HepG2 (cell line): ENCODE measurements around the gene CFL1.

Source experiments
- BRD4 ChIP-seq: sonication (generic); formaldehyde crosslinking; IDR thresholded peaks from 2 replicates; pipeline ENCODE4 v1.4.0; 2020; ENCODE audit warnings: missing genetic modification reagents
- CTCF ChIP-seq: sonication (generic); formaldehyde crosslinking; IDR thresholded peaks from 2 replicates; pipeline ENCODE4 v1.5.0; 2020; ENCODE audit warnings: mild to moderate bottlenecking, missing genetic modification reagents, moderate library complexity
- ISX ChIP-seq: sonication (generic); formaldehyde crosslinking; conservative IDR thresholded peaks from 2 replicates; pipeline ENCODE4 v1.5.0; 2020; ENCODE audit warnings: missing genetic modification reagents
- NFKBIZ ChIP-seq: IDR thresholded peaks from 2 replicates; pipeline ENCODE4 v1.6.1; 2018; ENCODE audit warnings: missing genetic modification reagents, missing compliant biosample characterization
- PRPF4 ChIP-seq: fragments of 200-400 bp; formaldehyde crosslinking; IDR thresholded peaks from 2 replicates; pipeline ENCODE4 v1.6.1; 2016; ENCODE audit warnings: low read length, low read depth; ENCODE audit not compliant: poor library complexity, severe bottlenecking
- RAD21 ChIP-seq: fragments of 450-650 bp; formaldehyde crosslinking; IDR thresholded peaks from 2 replicates; pipeline ENCODE4 v1.5.0; 2020; ENCODE audit warnings: mild to moderate bottlenecking
- RBM22 ChIP-seq: fragments of 200-400 bp; formaldehyde crosslinking; optimal IDR thresholded peaks from 2 replicates; pipeline ENCODE3; 2017; ENCODE audit warnings: mild to moderate bottlenecking, low read length, moderate library complexity
- TCF12 ChIP-seq, 2 experiments: fragments of 450-650 bp in 1 of 2; sonication (generic) in 1 of 2; formaldehyde crosslinking in 1 of 2; IDR thresholded peaks; 2 replicates each; pipeline versions ENCODE4 v1.6.1 to v1.8.0; 2017 to 2022; ENCODE audit warnings: antibody characterized with exemption in 1 of 2, mild to moderate bottlenecking in 1 of 2, missing genetic modification reagents in 1 of 2, moderate library complexity in 1 of 2
- YY1 ChIP-seq: IDR thresholded peaks from 2 replicates; pipeline ENCODE4 v1.6.1; 2011; ENCODE audit warnings: low read length, low read depth, moderate library complexity, mild to moderate bottlenecking; ENCODE audit not compliant: insufficient read depth, insufficient replicate concordance
- ZNF180 ChIP-seq: sonication (generic); formaldehyde crosslinking; IDR thresholded peaks from 2 replicates; pipeline ENCODE4 v1.4.0; 2020; ENCODE audit warnings: low read depth, missing genetic modification reagents, borderline replicate concordance

DNA sequence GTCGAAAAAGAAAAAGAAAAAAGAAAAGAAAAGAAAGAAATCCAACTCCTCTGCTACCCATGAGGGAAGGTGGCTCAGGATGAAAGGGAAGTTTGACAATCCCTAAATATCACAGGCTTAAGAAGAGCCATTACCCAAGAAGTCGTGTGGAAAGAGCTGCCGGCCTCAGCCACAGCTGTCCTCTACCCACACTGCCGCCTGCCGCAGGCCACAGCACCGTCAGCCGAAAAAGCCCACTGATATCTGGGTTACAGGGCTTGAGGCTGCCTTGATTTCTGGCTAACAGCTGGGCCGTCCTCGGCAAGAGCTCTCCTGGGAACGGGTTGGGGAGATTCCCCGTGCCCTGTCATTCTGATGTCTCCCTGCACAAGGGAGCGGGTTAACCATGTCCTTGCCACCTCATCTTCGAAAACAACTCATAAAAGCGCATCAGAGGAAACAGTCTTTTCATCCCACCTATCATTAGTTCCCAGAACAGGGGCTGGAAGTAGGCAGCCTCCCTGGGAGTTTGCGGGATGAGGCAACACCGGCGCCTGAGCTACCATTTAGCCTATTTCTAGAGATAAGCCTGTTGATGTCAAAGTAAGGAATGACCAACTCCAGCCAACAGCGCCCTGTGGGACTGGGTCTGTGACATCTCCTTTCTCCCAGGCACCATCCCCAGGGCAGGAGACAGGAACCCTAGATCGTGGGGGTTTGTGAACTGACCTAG lies 46.1 kb downstream of the CFL1 start:
- no peak for TF ChIP-seq PRPF4
- no peak for TF ChIP-seq BRD4 (CRISPR knock-in tag)
- no peak for TF ChIP-seq ZNF180 (CRISPR knock-in tag)
- TF ChIP-seq RAD21 = no peak
- TF ChIP-seq YY1 = no peak
- no peak for TF ChIP-seq RBM22
- no peak for TF ChIP-seq ISX (CRISPR knock-in tag)
- TF ChIP-seq TCF12 (IDR thresholded peaks at IDR 0.05) = no peak
- no peak for TF ChIP-seq TCF12 (CRISPR knock-in tag; IDR thresholded peaks at IDR 0.05)
- no peak for TF ChIP-seq CTCF
- TF ChIP-seq NFKBIZ (CRISPR knock-in tag) = no peak
